H9 (cell line): Measurements from ENCODE around the gene CCN5. TPM values are rescaled to one million over a fixed set of nuclear protein-coding genes. Genes with fewer than 3 reads are reported as not detected.

Experiments
- DNase-seq: peaks from one replicate; pipeline ENCODE4 v3.0.0-alpha.2; 2017
- H2AFZ ChIP-seq: one replicate; pipeline ENCODE4 v1.6.1; 2013; ENCODE audit warnings: mild to moderate bottlenecking, low read length, control low read depth, moderate library complexity
- H2AK5ac ChIP-seq: 2 replicates; pipeline ENCODE4 v1.6.1; 2013; ENCODE audit warnings: low read length, control low read depth, mixed read lengths; ENCODE audit not compliant: insufficient read length
- H2BK120ac ChIP-seq: one replicate; pipeline ENCODE4 v1.6.1; 2013; ENCODE audit warnings: low read depth, mild to moderate bottlenecking, low read length, control low read depth, inconsistent platforms; ENCODE audit not compliant: poor library complexity, severe bottlenecking
- H2BK12ac ChIP-seq: 2 replicates; pipeline ENCODE4 v1.6.1; 2013; ENCODE audit warnings: low read length, control low read depth, mixed read lengths, low read depth; ENCODE audit not compliant: insufficient read length
- H2BK15ac ChIP-seq: 2 replicates; pipeline ENCODE4 v1.6.1; 2013; ENCODE audit warnings: low read depth, low read length, control low read depth
- H2BK20ac ChIP-seq: one replicate; pipeline ENCODE4 v1.6.1; 2013; ENCODE audit warnings: low read depth, mild to moderate bottlenecking, low read length, control low read depth, inconsistent platforms; ENCODE audit not compliant: poor library complexity, severe bottlenecking
- H2BK5ac ChIP-seq: 2 replicates; pipeline ENCODE4 v1.6.1; 2013; ENCODE audit warnings: low read length, control low read depth, mixed read lengths; ENCODE audit not compliant: insufficient read length
- H3K14ac ChIP-seq: 2 replicates; pipeline ENCODE4 v1.6.1; 2013; ENCODE audit warnings: low read length, control low read depth; ENCODE audit not compliant: insufficient read depth
- H3K18ac ChIP-seq: 2 replicates; pipeline ENCODE4 v1.6.1; 2013; ENCODE audit warnings: low read depth, mild to moderate bottlenecking, mixed read lengths, low read length, control low read depth; ENCODE audit not compliant: insufficient read length
- H3K23ac ChIP-seq: 2 replicates; pipeline ENCODE4 v1.6.1; 2013; ENCODE audit warnings: low read length, control low read depth, mixed read lengths, low read depth; ENCODE audit not compliant: insufficient read length
- H3K23me2 ChIP-seq: 2 replicates; pipeline ENCODE4 v1.6.1; 2013; ENCODE audit warnings: low read depth, mild to moderate bottlenecking, mixed read lengths, low read length, control low read depth; ENCODE audit not compliant: insufficient read length, poor library complexity, severe bottlenecking
- H3K27ac ChIP-seq: 2 replicates; pipeline ENCODE4 v1.5.1; 2013; ENCODE audit warnings: low read length, control low read depth, mixed read lengths, low read depth; ENCODE audit not compliant: insufficient read length
- H3K27me3 ChIP-seq: 2 replicates; pipeline ENCODE4 v1.6.1; 2013; ENCODE audit warnings: low read length, control low read depth, inconsistent platforms; ENCODE audit not compliant: insufficient read depth
- H3K4ac ChIP-seq: 2 replicates; pipeline ENCODE4 v1.6.1; 2013; ENCODE audit warnings: low read depth, mild to moderate bottlenecking, control low read depth, inconsistent platforms, low read length, moderate library complexity
- H3K4me1 ChIP-seq: 2 replicates; pipeline ENCODE4 v1.6.1; 2013; ENCODE audit warnings: low read length, control low read depth, inconsistent platforms; ENCODE audit not compliant: insufficient read depth
- H3K4me2 ChIP-seq: 2 replicates; pipeline ENCODE4 v1.6.1; 2013; ENCODE audit warnings: low read length, control low read depth, mixed read lengths; ENCODE audit not compliant: insufficient read length, insufficient read depth
- H3K56ac ChIP-seq: 2 replicates; pipeline ENCODE4 v1.6.1; 2013; ENCODE audit warnings: low read depth, mild to moderate bottlenecking, mixed read lengths, low read length, control low read depth; ENCODE audit not compliant: insufficient read length
- H3K79me1 ChIP-seq: 2 replicates; pipeline ENCODE4 v1.6.1; 2013; ENCODE audit warnings: low read depth, mild to moderate bottlenecking, moderate library complexity, low read length, control low read depth, inconsistent platforms; ENCODE audit not compliant: insufficient read depth, poor library complexity, severe bottlenecking
- H3K79me2 ChIP-seq: 2 replicates; pipeline ENCODE4 v1.6.1; 2013; ENCODE audit warnings: low read length, control low read depth, inconsistent platforms; ENCODE audit not compliant: insufficient read depth
- H3K9ac ChIP-seq: 2 replicates; pipeline ENCODE4 v1.6.1; 2013; ENCODE audit warnings: low read length, control low read depth, mixed read lengths; ENCODE audit not compliant: insufficient read length; ENCODE audit errors: extremely low read depth
- H3K9me3 ChIP-seq: one replicate; pipeline ENCODE4 v1.6.1; 2013; ENCODE audit warnings: low read depth, low read length, inconsistent platforms; ENCODE audit not compliant: control insufficient read depth
- H3T11ph ChIP-seq: one replicate; pipeline ENCODE4 v1.6.1; 2013; ENCODE audit warnings: mild to moderate bottlenecking, low read length, control low read depth, inconsistent platforms
- H4K20me1 ChIP-seq: one replicate; pipeline ENCODE4 v1.6.1; 2013; ENCODE audit not compliant: control insufficient read depth, insufficient read length, insufficient read depth
- H4K5ac ChIP-seq: 2 replicates; pipeline ENCODE4 v1.6.1; 2013; ENCODE audit warnings: low read depth, mild to moderate bottlenecking, mixed read lengths, low read length, control low read depth; ENCODE audit not compliant: insufficient read length
- H4K8ac ChIP-seq: replicated peaks from 2 replicates; pipeline ENCODE4 v1.6.1; 2013; ENCODE audit warnings: low read length, control low read depth, mixed read lengths, low read depth; ENCODE audit not compliant: insufficient read length
- H4K91ac ChIP-seq: 2 replicates; pipeline ENCODE4 v1.6.1; 2013; ENCODE audit warnings: low read depth, mild to moderate bottlenecking, moderate library complexity, mixed read lengths, low read length, control low read depth; ENCODE audit not compliant: insufficient read length
- H3K27ac Mint-ChIP-seq, 3 experiments: 2 replicates in 2 of 3; 3 replicates in 1 of 3; pipeline ENCODE4 v1.8.0; 2020 to 2021; ENCODE audit warnings: mixed read lengths in 3 of 3, mild to moderate bottlenecking in 1 of 3, moderate library complexity in 1 of 3
- H3K27me3 Mint-ChIP-seq: 2 replicates; pipeline ENCODE4 v1.8.0; 2021; ENCODE audit warnings: low read depth, mild to moderate bottlenecking, moderate library complexity, mixed read lengths
- H3K36me3 Mint-ChIP-seq, 3 experiments: 2 replicates in 2 of 3; 3 replicates in 1 of 3; pipeline ENCODE4 v1.8.0; 2020 to 2021; ENCODE audit warnings: low read depth in 3 of 3, mixed read lengths in 3 of 3; ENCODE audit not compliant: insufficient read depth in 1 of 3
- H3K4me1 Mint-ChIP-seq, 2 experiments: 2 replicates each; pipeline ENCODE4 v1.8.0; 2020; ENCODE audit warnings: mixed read lengths in 2 of 2
- H3K4me3 Mint-ChIP-seq, 2 experiments: 2 replicates in 1 of 2; 3 replicates in 1 of 2; pipeline ENCODE4 v1.8.0; 2020 to 2021; ENCODE audit warnings: mild to moderate bottlenecking in 2 of 2, mixed read lengths in 2 of 2, moderate library complexity in 1 of 2
- H3K9me3 Mint-ChIP-seq, 2 experiments: 2 replicates in 1 of 2; 3 replicates in 1 of 2; pipeline ENCODE4 v1.8.0; 2020; ENCODE audit warnings: mild to moderate bottlenecking in 2 of 2, mixed read lengths in 2 of 2, moderate library complexity in 1 of 2
- WGBS: extraction: QIAGEN DNeasy Blood & Tissue Kit; methylation state at CpG from one replicate; pipeline ENCODE4 v1.1.7; 2013; ENCODE audit warnings: missing lambda C conversion rate, low lambda C conversion rate, mixed read lengths; ENCODE audit not compliant: insufficient read length; ENCODE audit errors: extremely low coverage; 5-methylcytosine and 5-hydroxymethylcytosine counted together
- total RNA-seq: library from RNA; stranded (reverse); gene quantifications from 2 replicates; pipeline ENCODE4 v1.2.1, GENCODE V29; 2021
- TF ChIP-seq, protein P1 (sequence below): fragments of 200-600 bp; sonication (generic); conservative IDR thresholded peaks from 3 replicates; pipeline ENCODE4 v1.8.0; 2021; ENCODE audit warnings: antibody characterized with exemption, mild to moderate bottlenecking

CCN5 gene
- total RNA-seq, 1 experiment from 2014 or later, result not detected

- H2BK20ac ChIP-seq, result no peak overlapping the region
- H3K4me1 Mint-ChIP-seq, result peaks cover 12 to 14% of the 10 kb centered on the region in 2 experiments
- H2BK5ac ChIP-seq, result no peak overlapping the region
- no peak overlapping the region for H3K23ac ChIP-seq
- no peak overlapping the region for H3K4me3 Mint-ChIP-seq
- no peak overlapping the region for H3K4ac ChIP-seq
- no peaks in the 10 kb centered on the region for H4K20me1 ChIP-seq
- H3K4me2 ChIP-seq, result no peak overlapping the region
- H3K9me3 Mint-ChIP-seq, result peaks cover 3 to 11% of the 10 kb centered on the region in 2 experiments; a peak in 2 of 5 replicates
- WGBS, result no CpG with 5 or more reads among the region's 9 CpGs
- H3K9me3 ChIP-seq, result no peaks in the 10 kb centered on the region
- H3K27me3 Mint-ChIP-seq, result peaks cover 2% of the 10 kb centered on the region; the same call in 1 of the 2 replicates
- H3K23me2 ChIP-seq, result no peaks in the 10 kb centered on the region
- no peaks in the 10 kb centered on the region for H3K79me1 ChIP-seq
- no peak overlapping the region for H2BK120ac ChIP-seq
- peaks cover 0 to 7% (median 2%) of the 10 kb centered on the region in 3 experiments; a peak in 3 of 7 replicates for H3K36me3 Mint-ChIP-seq
- H3K56ac ChIP-seq, result no peak overlapping the region
- no peak overlapping the region for H3T11ph ChIP-seq
- no peak overlapping the region for H3K14ac ChIP-seq
- H3K18ac ChIP-seq, result no peak overlapping the region
- no peak overlapping the region for H2BK12ac ChIP-seq
- no peaks in the 10 kb centered on the region; the same call in 1 of the 2 replicates for H3K4me1 ChIP-seq
- H3K27me3 ChIP-seq, result no peaks in the 10 kb centered on the region
- no peak overlapping the region for H4K5ac ChIP-seq
- H2AK5ac ChIP-seq, result no peak overlapping the region
- no peak for DNase-seq
- H3K27ac ChIP-seq, result no peak overlapping the region
- no peak overlapping the region for H4K91ac ChIP-seq
- H2BK15ac ChIP-seq, result no peak overlapping the region
- no peaks in the 10 kb centered on the region for H3K79me2 ChIP-seq
- no peak overlapping the region for H2AFZ ChIP-seq
- no peak overlapping the region for H3K9ac ChIP-seq
- H4K8ac ChIP-seq, result no peak overlapping the region
- TF ChIP-seq, protein P1, sequence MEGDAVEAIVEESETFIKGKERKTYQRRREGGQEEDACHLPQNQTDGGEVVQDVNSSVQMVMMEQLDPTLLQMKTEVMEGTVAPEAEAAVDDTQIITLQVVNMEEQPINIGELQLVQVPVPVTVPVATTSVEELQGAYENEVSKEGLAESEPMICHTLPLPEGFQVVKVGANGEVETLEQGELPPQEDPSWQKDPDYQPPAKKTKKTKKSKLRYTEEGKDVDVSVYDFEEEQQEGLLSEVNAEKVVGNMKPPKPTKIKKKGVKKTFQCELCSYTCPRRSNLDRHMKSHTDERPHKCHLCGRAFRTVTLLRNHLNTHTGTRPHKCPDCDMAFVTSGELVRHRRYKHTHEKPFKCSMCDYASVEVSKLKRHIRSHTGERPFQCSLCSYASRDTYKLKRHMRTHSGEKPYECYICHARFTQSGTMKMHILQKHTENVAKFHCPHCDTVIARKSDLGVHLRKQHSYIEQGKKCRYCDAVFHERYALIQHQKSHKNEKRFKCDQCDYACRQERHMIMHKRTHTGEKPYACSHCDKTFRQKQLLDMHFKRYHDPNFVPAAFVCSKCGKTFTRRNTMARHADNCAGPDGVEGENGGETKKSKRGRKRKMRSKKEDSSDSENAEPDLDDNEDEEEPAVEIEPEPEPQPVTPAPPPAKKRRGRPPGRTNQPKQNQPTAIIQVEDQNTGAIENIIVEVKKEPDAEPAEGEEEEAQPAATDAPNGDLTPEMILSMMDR, result no peak
- H3K27ac Mint-ChIP-seq, result no peak overlapping the region; a peak in 1 of 7 replicates
Observed at GRCh38 chr20:44690781-44691423, 24.3 kb upstream of the CCN5 start.
